ENCODE data around the gene IL17C. TPM values are rescaled to one million over a fixed set of nuclear protein-coding genes. Genes with fewer than 3 reads are reported as not detected.

Gene IL17C
- total RNA-seq, 2 donors from 2014 or later: not detected

GRCh38 chr16:88671806-88672205 lies 33.4 kb downstream of the IL17C start:
- no peaks in the 10 kb centered on the region for H3K4me1 Mint-ChIP-seq
- no peak overlapping the region for H3K4me3 Mint-ChIP-seq
- H3K27me3 ChIP-seq (ENCODE audit: control insufficient read depth, insufficient read depth, low read length, poor library complexity, severe bottlenecking): no peaks in the 10 kb centered on the region
- peaks cover 22% of the 10 kb centered on the region for H3K36me3 Mint-ChIP-seq (ENCODE audit: low read depth)
- no peaks in the 10 kb centered on the region for H3K9me3 ChIP-seq (ENCODE audit: control insufficient read depth, low read length)
- no peaks in the 10 kb centered on the region for H3K4me1 ChIP-seq (ENCODE audit: control insufficient read depth, insufficient read depth, low read length)
- H3K27me3 Mint-ChIP-seq (ENCODE audit: insufficient read depth): no peaks in the 10 kb centered on the region
- no peak for DNase-seq
- H3K9ac ChIP-seq (ENCODE audit: extremely low read depth, low read length, poor library complexity, severe bottlenecking): no peak overlapping the region
- peaks cover 8% of the 10 kb centered on the region for H3K36me3 ChIP-seq (ENCODE audit: control insufficient read depth, insufficient read depth, low read length)
- TF ChIP-seq CTCF (conservative IDR thresholded peaks at IDR 0.05): no peak
- peak overlapping the region; percentile 30 for H3K27ac Mint-ChIP-seq
- H3K27ac ChIP-seq (ENCODE audit: low read depth, low read length): no peak overlapping the region
- H3K9me3 Mint-ChIP-seq: peaks cover 2% of the 10 kb centered on the region
- no peak overlapping the region for H3K4me3 ChIP-seq (ENCODE audit: low read length)
- 93 to 98% methylated on average over 18 to 23 of the region's 23 CpGs for WGBS, 2 experiments (ENCODE audit: insufficient coverage in 1 of 2, insufficient read length in 1 of 2)

GRCh38 chr16:88672776-88673175 lies 34.4 kb downstream of the IL17C start:
- Histone ChIP-seq H3K27me3 (ENCODE audit: control insufficient read depth, insufficient read depth, low read length, poor library complexity, severe bottlenecking) (no peaks in the 10 kb centered on the region), H3K4me3 (ENCODE audit: low read length) (no peak overlapping the region), H3K9ac (ENCODE audit: extremely low read depth, low read length, poor library complexity, severe bottlenecking) (no peak overlapping the region), H3K9me3 (ENCODE audit: control insufficient read depth, low read length) (no peaks in the 10 kb centered on the region), H3K36me3 (ENCODE audit: control insufficient read depth, insufficient read depth, low read length) (peaks cover 8% of the 10 kb centered on the region), H3K27ac (ENCODE audit: low read depth, low read length) (no peak overlapping the region), H3K4me1 (ENCODE audit: control insufficient read depth, insufficient read depth, low read length) (no peaks in the 10 kb centered on the region)
- Mint-ChIP-seq H3K36me3 (ENCODE audit: low read depth) (peaks cover 18% of the 10 kb centered on the region), H3K4me3 (no peak overlapping the region), H3K27me3 (ENCODE audit: insufficient read depth) (no peaks in the 10 kb centered on the region), H3K27ac (no peak overlapping the region), H3K4me1 (no peaks in the 10 kb centered on the region), H3K9me3 (peaks cover 2% of the 10 kb centered on the region)
- 34 to 39% methylated on average over 5 to 11 of the region's 11 CpGs for WGBS, 2 experiments (ENCODE audit: insufficient coverage in 1 of 2, insufficient read length in 1 of 2)
- peak; percentile 77 for TF ChIP-seq CTCF (conservative IDR thresholded peaks at IDR 0.05)
- peak; percentile 88 for DNase-seq

- H3K9ac ChIP-seq (ENCODE audit: extremely low read depth, low read length, poor library complexity, severe bottlenecking): no peak overlapping the region
- H3K9me3 ChIP-seq (ENCODE audit: control insufficient read depth, low read length): no peaks in the 10 kb centered on the region
- Mint-ChIP-seq H3K4me1 (no peaks in the 10 kb centered on the region), H3K36me3 (ENCODE audit: low read depth) (peaks cover 12% of the 10 kb centered on the region), H3K27ac (no peak overlapping the region), H3K27me3 (ENCODE audit: insufficient read depth) (no peaks in the 10 kb centered on the region), H3K9me3 (no peaks in the 10 kb centered on the region), H3K4me3 (no peak overlapping the region)
- peaks cover 3% of the 10 kb centered on the region for H3K36me3 ChIP-seq (ENCODE audit: control insufficient read depth, insufficient read depth, low read length)
- no peaks in the 10 kb centered on the region for H3K27me3 ChIP-seq (ENCODE audit: control insufficient read depth, insufficient read depth, low read length, poor library complexity, severe bottlenecking)
- no peak overlapping the region for H3K27ac ChIP-seq (ENCODE audit: low read depth, low read length)
- 95% methylated on average over 16 to 19 of the region's 19 CpGs for WGBS, 2 experiments (ENCODE audit: insufficient coverage in 1 of 2, insufficient read length in 1 of 2)
- TF ChIP-seq CTCF (conservative IDR thresholded peaks at IDR 0.05): no peak
- DNase-seq: no peak
- H3K4me3 ChIP-seq (ENCODE audit: low read length): no peak overlapping the region
- no peaks in the 10 kb centered on the region for H3K4me1 ChIP-seq (ENCODE audit: control insufficient read depth, insufficient read depth, low read length)
Measured at GRCh38 chr16:88673716-88674379, 35.5 kb downstream of the IL17C start.
